M059J (cell line): ENCODE measurements around the gene EIF2A. TPM values are rescaled to one million over a fixed set of nuclear protein-coding genes. Genes with fewer than 3 reads are reported as not detected.

Experiments
- DNase-seq: peaks from one replicate; pipeline ENCODE4 v3.0.0-alpha.2; 2012; ENCODE audit warnings: low read depth
- total RNA-seq: library from RNA; depleted of rRNA; stranded (reverse); fragments of >200 nt; shearing (Covaris generic); gene quantifications from 2 replicates; pipeline ENCODE4 v1.2.3, GENCODE V29; 2014

The EIF2A gene
- total RNA-seq, 1 experiment from 2014 or later = 227 TPM

- DNase-seq = no peak
Measured at GRCh38 chr3:150543128-150543527, 3.5 kb upstream of the EIF2A start.

GRCh38 chr3:150543531-150543930 lies 3.1 kb upstream of the EIF2A start:
- DNase-seq = peak; percentile 55

GRCh38 chr3:150544041-150544440 lies 2.5 kb upstream of the EIF2A start:
- peak; percentile 90 for DNase-seq

GRCh38 chr3:150544726-150545125 lies 1.9 kb upstream of the EIF2A start:
- peak; percentile 38 for DNase-seq

- peak; percentile 41 for DNase-seq
Measured at GRCh38 chr3:150545419-150546225, 965 bp upstream of the EIF2A start.

GRCh38 chr3:150547045-150547741 lies 606 bp downstream of the EIF2A start:
- DNase-seq = no peak

- no peak for DNase-seq
Measured at GRCh38 chr3:150555859-150556436, 9.4 kb downstream of the EIF2A start.

- DNase-seq = no peak
Measured at GRCh38 chr3:150556792-150557191, 10.2 kb downstream of the EIF2A start.

GRCh38 chr3:150557725-150558124 lies 11.1 kb downstream of the EIF2A start:
- DNase-seq = no peak

- no peak for DNase-seq
Measured at GRCh38 chr3:150564243-150564642, 17.7 kb downstream of the EIF2A start.

GRCh38 chr3:150567328-150567727 lies 20.7 kb downstream of the EIF2A start:
- DNase-seq = no peak

GRCh38 chr3:150577855-150578254 lies 31.3 kb downstream of the EIF2A start:
- peak; percentile 35 for DNase-seq

GRCh38 chr3:150581174-150581573 lies 34.6 kb downstream of the EIF2A start:
- DNase-seq = no peak

- DNase-seq = no peak
Measured at GRCh38 chr3:150582620-150583019, 36.0 kb downstream of the EIF2A start.

- no peak for DNase-seq
Measured at GRCh38 chr3:150583028-150583427, 36.4 kb downstream of the EIF2A start.

GRCh38 chr3:150588027-150588830 lies 41.6 kb downstream of the EIF2A start:
- no peak for DNase-seq

GRCh38 chr3:150589759-150590158 lies 43.2 kb downstream of the EIF2A start:
- DNase-seq = no peak

- DNase-seq = no peak
Measured at GRCh38 chr3:150594150-150594549, 47.6 kb downstream of the EIF2A start.

- no peak for DNase-seq
Measured at GRCh38 chr3:150597646-150598045, 51.1 kb downstream of the EIF2A start.

GRCh38 chr3:150599611-150600297 lies 53.2 kb downstream of the EIF2A start:
- DNase-seq = peak; percentile 93
